Fibroblast of skin of right quadriceps (primary cell): Measurements from ENCODE around the gene TNXB.
"Not testable (repeated sequence)": the region's sequence is repeated elsewhere in the genome, so short reads cannot be mapped to it uniquely, and the experiment has no call there.

Source experiments
- DNase-seq: peaks from one replicate; pipeline ENCODE4 v3.0.0-alpha.2; 2013

Gene TNXB

GRCh38 chr6:32109114-32109764 lies at the start of gene TNXB:
TNXB (minus strand) TSS chr6:32109338; CDS start chr6:32098198, 11,140 bp downstream.
- no peak for DNase-seq

GRCh38 chr6:32158052-32158451 lies 48.9 kb upstream of the TNXB start:
- DNase-seq = no peak

GRCh38 chr6:32156891-32157290 lies 47.8 kb upstream of the TNXB start:
- DNase-seq = no peak

GRCh38 chr6:32154514-32155161 lies 45.5 kb upstream of the TNXB start:
- peak; percentile 62 for DNase-seq

GRCh38 chr6:32153564-32154513 lies 44.7 kb upstream of the TNXB start, which contains the start of gene PPT2:
PPT2 (plus strand) TSS chr6:32154141; CDS start chr6:32154595, 454 bp downstream.
- DNase-seq = peak; percentile 95

GRCh38 chr6:32152769-32153563 lies 43.8 kb upstream of the TNXB start:
- peak; percentile 46 for DNase-seq

GRCh38 chr6:32151863-32152768 lies 43.0 kb upstream of the TNXB start, which contains the start of gene PRRT1:
PRRT1 (minus strand) TSS chr6:32151939; CDS start chr6:32151827, 112 bp downstream.
- no peak for DNase-seq

- DNase-seq = no peak
Measured at GRCh38 chr6:32151181-32151862, 42.2 kb upstream of the TNXB start.

- no peak for DNase-seq
Measured at GRCh38 chr6:32149932-32150870, 41.1 kb upstream of the TNXB start.

- DNase-seq = no peak
Measured at GRCh38 chr6:32149092-32149755, 40.1 kb upstream of the TNXB start.

- DNase-seq = no peak
Measured at GRCh38 chr6:32148289-32149091, 39.4 kb upstream of the TNXB start.

- no peak for DNase-seq
Measured at GRCh38 chr6:32147401-32148132, 38.4 kb upstream of the TNXB start.

GRCh38 chr6:32146687-32147086 lies 37.5 kb upstream of the TNXB start:
- DNase-seq = no peak

GRCh38 chr6:32146287-32146686 lies 37.1 kb upstream of the TNXB start:
- DNase-seq = no peak

GRCh38 chr6:32144238-32144637 lies 35.1 kb upstream of the TNXB start:
- DNase-seq = not testable (repeated sequence)

GRCh38 chr6:32140420-32141046 lies 31.4 kb upstream of the TNXB start:
- no peak for DNase-seq

- DNase-seq = no peak
Measured at GRCh38 chr6:32139590-32139989, 30.5 kb upstream of the TNXB start.
